Measurements from ENCODE around the gene PLD6.

The PLD6 gene

GRCh38 chr17:17228521-17229279, 22.6 kb upstream of the PLD6 start:
- H3K79me2 ChIP-seq (ENCODE audit: control insufficient read depth, insufficient read depth, low read length, poor library complexity): no peaks in the 10 kb centered on the region
- no peaks in the 10 kb centered on the region for H3K27me3 ChIP-seq (ENCODE audit: insufficient read depth, low read length)
- H4K8ac ChIP-seq (ENCODE audit: low read depth, low read length): no peak overlapping the region
- no peak overlapping the region for H3K14ac ChIP-seq (ENCODE audit: low read length)
- H3K18ac ChIP-seq (ENCODE audit: low read length): peak overlapping the region; percentile 30
- H3K27ac ChIP-seq (ENCODE audit: low read depth, low read length): no peak overlapping the region
- H3K4ac ChIP-seq (ENCODE audit: low read depth, low read length): no peak overlapping the region
- H2BK12ac ChIP-seq (ENCODE audit: low read length): no peak overlapping the region
- no peak overlapping the region for H3K4me2 ChIP-seq (ENCODE audit: low read length)
- H3K4me1 ChIP-seq (ENCODE audit: control insufficient read depth in 1 of 2, insufficient read depth in 2 of 2, low read length in 2 of 2): no peaks in the 10 kb centered on the region
- H2BK120ac ChIP-seq (ENCODE audit: insufficient read depth, low read length, poor library complexity): no peak overlapping the region
- no peak overlapping the region for H4K91ac ChIP-seq (ENCODE audit: low read depth, low read length)
- H3K79me1 ChIP-seq (ENCODE audit: low read length): no peaks in the 10 kb centered on the region
- H3K36me3 ChIP-seq (ENCODE audit: control insufficient read depth in 1 of 2, insufficient read depth in 2 of 2, low read length in 2 of 2): peaks cover 85 to 89% of the 10 kb centered on the region in 2 experiments
- H2AFZ ChIP-seq (ENCODE audit: insufficient read depth, low read length, poor library complexity): no peak overlapping the region
- H3K23ac ChIP-seq (ENCODE audit: low read length): no peak overlapping the region
- no peaks in the 10 kb centered on the region for H3K9me3 ChIP-seq (ENCODE audit: insufficient read depth, low read depth, low read length)
- no peak overlapping the region for H3K9ac ChIP-seq (ENCODE audit: low read length)
- H3K4me3 ChIP-seq (ENCODE audit: low read depth, low read length): no peak overlapping the region
- no peak overlapping the region for H2BK5ac ChIP-seq (ENCODE audit: low read depth, low read length, poor library complexity)
- WGBS (ENCODE audit: extremely low coverage, insufficient coverage, insufficient read length): no CpG with 5 or more reads among the region's 17 CpGs
- H4K12ac ChIP-seq (ENCODE audit: low read depth, low read length): no peak overlapping the region
- no peak for DNase-seq
- H2AK5ac ChIP-seq (ENCODE audit: low read length): no peak overlapping the region

DNA sequence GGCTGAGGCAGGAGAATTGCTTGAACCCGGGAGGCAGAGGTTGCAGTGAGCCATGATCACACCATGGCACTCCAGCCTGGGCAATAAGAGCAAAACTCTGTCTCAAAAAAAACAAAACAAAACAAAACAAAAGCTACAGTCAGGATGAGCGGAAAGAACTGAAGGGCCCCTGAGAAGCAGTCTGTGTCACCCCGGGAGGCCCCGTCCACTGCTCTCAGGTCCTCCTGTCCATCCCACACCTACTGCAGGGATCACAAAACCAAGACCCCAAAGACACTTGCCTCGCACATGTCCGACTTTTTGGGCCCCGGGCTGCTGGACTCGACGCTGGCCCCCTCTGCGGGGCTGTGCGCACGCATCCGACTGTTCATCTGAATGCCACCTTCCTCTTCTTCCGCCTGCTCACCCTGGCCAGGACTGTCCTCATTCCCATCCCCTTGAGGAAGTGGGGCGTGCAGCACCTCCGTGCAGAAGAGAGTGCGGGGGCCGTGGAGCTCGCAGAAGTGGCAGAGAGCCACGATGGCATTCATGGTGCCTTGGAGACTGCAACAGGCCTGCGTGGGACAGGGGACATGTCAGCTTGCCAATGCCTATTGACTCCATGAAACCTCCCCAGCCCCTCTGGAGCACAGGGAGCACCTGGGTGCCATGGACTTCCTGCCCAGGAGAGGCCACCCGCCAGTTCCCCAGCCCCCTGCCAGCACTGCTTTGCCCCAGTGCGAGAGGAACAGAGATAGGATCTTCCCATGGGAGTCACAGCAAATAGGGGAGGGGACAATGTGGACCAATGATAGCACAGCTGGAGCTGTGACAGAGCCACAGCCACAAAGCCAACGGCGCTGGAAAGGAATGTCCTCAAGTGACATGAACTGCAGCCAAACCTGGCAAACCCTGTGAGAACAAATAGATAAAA, 21.7 kb upstream of the PLD6 start:
- H2AK5ac ChIP-seq (ENCODE audit: low read length): no peak overlapping the region
- no peak overlapping the region for H4K8ac ChIP-seq (ENCODE audit: low read depth, low read length)
- H2AFZ ChIP-seq (ENCODE audit: insufficient read depth, low read length, poor library complexity): no peak overlapping the region
- no peaks in the 10 kb centered on the region for H3K79me2 ChIP-seq (ENCODE audit: control insufficient read depth, insufficient read depth, low read length, poor library complexity)
- H3K4me2 ChIP-seq (ENCODE audit: low read length): no peak overlapping the region
- no peak for DNase-seq
- WGBS (ENCODE audit: extremely low coverage, insufficient coverage, insufficient read length): no CpG with 5 or more reads among the region's 25 CpGs
- H3K27ac ChIP-seq (ENCODE audit: low read depth, low read length): no peak overlapping the region
- no peaks in the 10 kb centered on the region for H3K27me3 ChIP-seq (ENCODE audit: insufficient read depth, low read length)
- H2BK5ac ChIP-seq (ENCODE audit: low read depth, low read length, poor library complexity): no peak overlapping the region
- no peak overlapping the region for H3K18ac ChIP-seq (ENCODE audit: low read length)
- no peak overlapping the region for H4K91ac ChIP-seq (ENCODE audit: low read depth, low read length)
- no peak overlapping the region for H3K23ac ChIP-seq (ENCODE audit: low read length)
- no peak overlapping the region for H2BK12ac ChIP-seq (ENCODE audit: low read length)
- H3K4me1 ChIP-seq (ENCODE audit: control insufficient read depth in 1 of 2, insufficient read depth in 2 of 2, low read length in 2 of 2): no peaks in the 10 kb centered on the region
- no peak overlapping the region for H4K12ac ChIP-seq (ENCODE audit: low read depth, low read length)
- no peak overlapping the region for H3K14ac ChIP-seq (ENCODE audit: low read length)
- H3K4me3 ChIP-seq (ENCODE audit: low read depth, low read length): no peak overlapping the region
- no peak overlapping the region for H3K4ac ChIP-seq (ENCODE audit: low read depth, low read length)
- H3K79me1 ChIP-seq (ENCODE audit: low read length): no peaks in the 10 kb centered on the region
- no peak overlapping the region for H2BK120ac ChIP-seq (ENCODE audit: insufficient read depth, low read length, poor library complexity)
- no peaks in the 10 kb centered on the region for H3K9me3 ChIP-seq (ENCODE audit: insufficient read depth, low read depth, low read length)
- peaks cover 92 to 97% of the 10 kb centered on the region in 2 experiments for H3K36me3 ChIP-seq (ENCODE audit: control insufficient read depth in 1 of 2, insufficient read depth in 2 of 2, low read length in 2 of 2)
- no peak overlapping the region for H3K9ac ChIP-seq (ENCODE audit: low read length)

GRCh38 chr17:17226451-17227265, 20.5 kb upstream of the PLD6 start:
- H3K4me3 ChIP-seq (ENCODE audit: low read depth, low read length): no peak overlapping the region
- WGBS (ENCODE audit: extremely low coverage, insufficient coverage, insufficient read length): no CpG with 5 or more reads among the region's 16 CpGs
- no peaks in the 10 kb centered on the region for H3K4me1 ChIP-seq (ENCODE audit: control insufficient read depth in 1 of 2, insufficient read depth in 2 of 2, low read length in 2 of 2)
- H3K79me1 ChIP-seq (ENCODE audit: low read length): no peaks in the 10 kb centered on the region
- DNase-seq: no peak
- H2BK5ac ChIP-seq (ENCODE audit: low read depth, low read length, poor library complexity): no peak overlapping the region
- no peak overlapping the region for H2BK120ac ChIP-seq (ENCODE audit: insufficient read depth, low read length, poor library complexity)
- H3K36me3 ChIP-seq (ENCODE audit: control insufficient read depth in 1 of 2, insufficient read depth in 2 of 2, low read length in 2 of 2): peaks cover 91 to 96% of the 10 kb centered on the region in 2 experiments
- H2AK5ac ChIP-seq (ENCODE audit: low read length): no peak overlapping the region
- no peak overlapping the region for H3K14ac ChIP-seq (ENCODE audit: low read length)
- H3K4ac ChIP-seq (ENCODE audit: low read depth, low read length): no peak overlapping the region
- H4K8ac ChIP-seq (ENCODE audit: low read depth, low read length): no peak overlapping the region
- no peak overlapping the region for H3K4me2 ChIP-seq (ENCODE audit: low read length)
- H2BK12ac ChIP-seq (ENCODE audit: low read length): no peak overlapping the region
- H4K12ac ChIP-seq (ENCODE audit: low read depth, low read length): no peak overlapping the region
- H3K79me2 ChIP-seq (ENCODE audit: control insufficient read depth, insufficient read depth, low read length, poor library complexity): no peaks in the 10 kb centered on the region
- no peak overlapping the region for H3K9ac ChIP-seq (ENCODE audit: low read length)
- H3K9me3 ChIP-seq (ENCODE audit: insufficient read depth, low read depth, low read length): no peaks in the 10 kb centered on the region
- H4K91ac ChIP-seq (ENCODE audit: low read depth, low read length): no peak overlapping the region
- no peak overlapping the region for H3K18ac ChIP-seq (ENCODE audit: low read length)
- no peak overlapping the region for H3K27ac ChIP-seq (ENCODE audit: low read depth, low read length)
- H2AFZ ChIP-seq (ENCODE audit: insufficient read depth, low read length, poor library complexity): no peak overlapping the region
- H3K23ac ChIP-seq (ENCODE audit: low read length): no peak overlapping the region
- H3K27me3 ChIP-seq (ENCODE audit: insufficient read depth, low read length): no peaks in the 10 kb centered on the region

- Histone ChIP-seq H3K36me3 (ENCODE audit: control insufficient read depth in 1 of 2, insufficient read depth in 2 of 2, low read length in 2 of 2) (peaks cover 93 to 96% of the 10 kb centered on the region in 2 experiments), H4K91ac (ENCODE audit: low read depth, low read length) (no peak overlapping the region), H2AK5ac (ENCODE audit: low read length) (no peak overlapping the region), H3K79me2 (ENCODE audit: control insufficient read depth, insufficient read depth, low read length, poor library complexity) (no peaks in the 10 kb centered on the region), H3K18ac (ENCODE audit: low read length) (no peak overlapping the region), H3K4me3 (ENCODE audit: low read depth, low read length) (no peak overlapping the region), H3K27ac (ENCODE audit: low read depth, low read length) (no peak overlapping the region), H3K27me3 (ENCODE audit: insufficient read depth, low read length) (no peaks in the 10 kb centered on the region), H3K4ac (ENCODE audit: low read depth, low read length) (no peak overlapping the region), H4K12ac (ENCODE audit: low read depth, low read length) (no peak overlapping the region), H2BK5ac (ENCODE audit: low read depth, low read length, poor library complexity) (no peak overlapping the region), H3K4me1 (ENCODE audit: control insufficient read depth in 1 of 2, insufficient read depth in 2 of 2, low read length in 2 of 2) (no peaks in the 10 kb centered on the region), H3K4me2 (ENCODE audit: low read length) (no peak overlapping the region), H2BK12ac (ENCODE audit: low read length) (no peak overlapping the region), H3K14ac (ENCODE audit: low read length) (no peak overlapping the region), H3K9me3 (ENCODE audit: insufficient read depth, low read depth, low read length) (no peaks in the 10 kb centered on the region), H4K8ac (ENCODE audit: low read depth, low read length) (no peak overlapping the region), H2BK120ac (ENCODE audit: insufficient read depth, low read length, poor library complexity) (no peak overlapping the region), H2AFZ (ENCODE audit: insufficient read depth, low read length, poor library complexity) (no peak overlapping the region), H3K23ac (ENCODE audit: low read length) (no peak overlapping the region), H3K9ac (ENCODE audit: low read length) (no peak overlapping the region), H3K79me1 (ENCODE audit: low read length) (no peaks in the 10 kb centered on the region)
- no peak for DNase-seq
- WGBS (ENCODE audit: extremely low coverage, insufficient coverage, insufficient read length): no CpG with 5 or more reads among the region's 10 CpGs
These were observed 19.8 kb upstream of the PLD6 start for GRCh38 chr17:17225901-17226300.

Data from trophoblast cell (in vitro differentiated cells and primary cell).